ENCODE measurements around the gene USP11. TPM values are rescaled to one million over a fixed set of nuclear protein-coding genes. Genes with fewer than 3 reads are reported as not detected.

USP11 gene
- total and polyA plus RNA-seq, 2 donors from 2014 or later, result 30.9 to 91.6 TPM

- peak within 1 kb of the TSS; percentile 62 to 91 (median 91) for H3K4me3 ChIP-seq (ENCODE audit: low read length in 3 of 3)
- peaks cover 7% of the 10 kb centered on the region for H3K27me3 ChIP-seq (ENCODE audit: control insufficient read depth, insufficient read depth, low read length)
- FAIRE-seq (peak; percentile 99), DNase-seq (peak; percentile 96 to 99 (median 98))
- intact Hi-C loops (cut with DNase I), result no loop called here
- no peaks in the 10 kb centered on the region for H3K9me3 ChIP-seq (ENCODE audit: control insufficient read depth in 2 of 3, insufficient read depth in 1 of 3, low read length in 3 of 3)
- peak within 1 kb of the TSS; percentile 92 to 93 for H3K27ac ChIP-seq (ENCODE audit: low read depth in 2 of 2, low read length in 2 of 2)
- H3K36me3 ChIP-seq (ENCODE audit: control insufficient read depth in 2 of 3, insufficient read depth in 3 of 3, low read length in 3 of 3), result peaks cover 0 to 4% (median 2%) of the 10 kb centered on the region in 3 donors
- H3K9ac ChIP-seq (ENCODE audit: low read length in 3 of 3), result peak within 1 kb of the TSS; percentile 73 to 88 (median 88)
- peaks cover 0 to 35% (median 19%) of the 10 kb centered on the region in 3 donors for H3K4me1 ChIP-seq (ENCODE audit: control insufficient read depth in 2 of 3, insufficient read depth in 2 of 3, low read depth in 1 of 3, low read length in 3 of 3)
- TF ChIP-seq CTCF (IDR thresholded peaks at IDR 0.05; ENCODE audit: borderline replicate concordance, extremely low read depth, insufficient read depth), result peak; percentile 87
Measured at GRCh38 chrX:47193475-47194193, 39.2 kb upstream of the USP11 start, which contains the start of gene UBA1. TSS of gene UBA1 (plus strand) at chrX:47193829. CDS start at chrX:47198803, 4,974 bp downstream.

GRCh38 chrX:47194194-47194787 is 38.5 kb upstream of the USP11 start:
- H3K36me3 ChIP-seq (ENCODE audit: control insufficient read depth in 2 of 3, insufficient read depth in 3 of 3, low read length in 3 of 3), result peaks cover 0 to 10% (median 4%) of the 10 kb centered on the region in 3 donors
- intact Hi-C loops (cut with DNase I), result no loop called here
- H3K4me3 ChIP-seq (ENCODE audit: low read length in 3 of 3), result peak overlapping the region; percentile 62 to 91 (median 91)
- peaks cover 7% of the 10 kb centered on the region for H3K27me3 ChIP-seq (ENCODE audit: control insufficient read depth, insufficient read depth, low read length)
- TF ChIP-seq CTCF (IDR thresholded peaks at IDR 0.05; ENCODE audit: borderline replicate concordance, extremely low read depth, insufficient read depth), result no peak
- FAIRE-seq, result no peak
- DNase-seq, result peak in 1 of 5 donors; percentile 57
- no peaks in the 10 kb centered on the region for H3K9me3 ChIP-seq (ENCODE audit: control insufficient read depth in 2 of 3, insufficient read depth in 1 of 3, low read length in 3 of 3)
- H3K9ac ChIP-seq (ENCODE audit: low read length in 3 of 3), result peak overlapping the region; percentile 1 to 88 (median 88)
- peaks cover 0 to 37% (median 19%) of the 10 kb centered on the region in 3 donors for H3K4me1 ChIP-seq (ENCODE audit: control insufficient read depth in 2 of 3, insufficient read depth in 2 of 3, low read depth in 1 of 3, low read length in 3 of 3)
- peak overlapping the region; percentile 92 to 93 for H3K27ac ChIP-seq (ENCODE audit: low read depth in 2 of 2, low read length in 2 of 2)

- Histone ChIP-seq H3K27me3 (ENCODE audit: control insufficient read depth, insufficient read depth, low read length) (peaks cover 4% of the 10 kb centered on the region), H3K9me3 (ENCODE audit: control insufficient read depth in 2 of 3, insufficient read depth in 1 of 3, low read length in 3 of 3) (no peaks in the 10 kb centered on the region), H3K4me3 (ENCODE audit: low read length in 3 of 3) (peak overlapping the region in 1 of 3 donors; percentile 47), H3K36me3 (ENCODE audit: control insufficient read depth in 2 of 3, insufficient read depth in 3 of 3, low read length in 3 of 3) (peaks cover 5 to 24% (median 9%) of the 10 kb centered on the region in 3 donors), H3K9ac (ENCODE audit: low read length in 3 of 3) (peak overlapping the region in 1 of 3 donors; percentile 58), H3K4me1 (ENCODE audit: control insufficient read depth in 2 of 3, insufficient read depth in 2 of 3, low read depth in 1 of 3, low read length in 3 of 3) (peaks cover 0 to 37% (median 19%) of the 10 kb centered on the region in 3 donors), H3K27ac (ENCODE audit: low read depth in 2 of 2, low read length in 2 of 2) (peak overlapping the region in 1 of 2 donors; percentile 37)
- no peak for TF ChIP-seq CTCF (IDR thresholded peaks at IDR 0.05; ENCODE audit: borderline replicate concordance, extremely low read depth, insufficient read depth)
- no peak for DNase-seq
- intact Hi-C loops (cut with DNase I), result no loop called here
- no peak for FAIRE-seq
Measured at GRCh38 chrX:47196098-47196497, 36.7 kb upstream of the USP11 start.
